DND-41 (cell line): ENCODE results near the gene PNMA8B.

Experiments
- EZH2 ChIP-seq: IDR thresholded peaks from 3 replicates; pipeline ENCODE4 v1.6.1; 2012; ENCODE audit warnings: borderline replicate concordance, low read depth, mild to moderate bottlenecking, moderate library complexity, low read length, inconsistent platforms; ENCODE audit not compliant: severe bottlenecking
- TF ChIP-seq, protein P1 (sequence below): IDR thresholded peaks from 2 replicates; pipeline ENCODE4 v1.5.1; 2012; ENCODE audit warnings: borderline replicate concordance, low read length, moderate library complexity, mild to moderate bottlenecking; ENCODE audit not compliant: poor library complexity, severe bottlenecking; ENCODE audit errors: extremely low read depth

DNA sequence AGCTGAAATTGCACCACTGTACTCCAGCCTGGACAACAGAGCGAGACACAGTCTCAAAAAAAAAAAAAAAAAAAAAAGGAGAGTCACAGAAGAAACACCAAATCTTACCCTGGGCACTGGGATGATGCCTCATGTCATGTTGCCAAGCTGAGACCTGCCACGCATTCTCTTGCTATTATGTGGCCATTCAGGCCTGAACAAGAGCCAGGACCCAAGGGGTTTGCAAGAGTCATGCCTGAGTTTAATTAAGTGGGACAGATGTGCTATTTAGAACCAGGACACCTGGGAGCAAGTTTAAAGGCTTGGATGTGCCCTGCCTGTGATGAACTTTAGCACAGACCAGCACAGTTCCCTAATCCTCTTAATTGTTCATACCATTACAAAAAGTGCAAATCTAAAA is 34.1 kb downstream of the PNMA8B start:
- TF ChIP-seq, protein P1, sequence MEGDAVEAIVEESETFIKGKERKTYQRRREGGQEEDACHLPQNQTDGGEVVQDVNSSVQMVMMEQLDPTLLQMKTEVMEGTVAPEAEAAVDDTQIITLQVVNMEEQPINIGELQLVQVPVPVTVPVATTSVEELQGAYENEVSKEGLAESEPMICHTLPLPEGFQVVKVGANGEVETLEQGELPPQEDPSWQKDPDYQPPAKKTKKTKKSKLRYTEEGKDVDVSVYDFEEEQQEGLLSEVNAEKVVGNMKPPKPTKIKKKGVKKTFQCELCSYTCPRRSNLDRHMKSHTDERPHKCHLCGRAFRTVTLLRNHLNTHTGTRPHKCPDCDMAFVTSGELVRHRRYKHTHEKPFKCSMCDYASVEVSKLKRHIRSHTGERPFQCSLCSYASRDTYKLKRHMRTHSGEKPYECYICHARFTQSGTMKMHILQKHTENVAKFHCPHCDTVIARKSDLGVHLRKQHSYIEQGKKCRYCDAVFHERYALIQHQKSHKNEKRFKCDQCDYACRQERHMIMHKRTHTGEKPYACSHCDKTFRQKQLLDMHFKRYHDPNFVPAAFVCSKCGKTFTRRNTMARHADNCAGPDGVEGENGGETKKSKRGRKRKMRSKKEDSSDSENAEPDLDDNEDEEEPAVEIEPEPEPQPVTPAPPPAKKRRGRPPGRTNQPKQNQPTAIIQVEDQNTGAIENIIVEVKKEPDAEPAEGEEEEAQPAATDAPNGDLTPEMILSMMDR, result no peak
- no peak for TF ChIP-seq EZH2
